PC-3 (cell line): Measurements from ENCODE around the gene HDAC4. TPM values are rescaled to one million over a fixed set of nuclear protein-coding genes. Genes with fewer than 3 reads are reported as not detected.

Experiments
- ATAC-seq: fragments of 200-7000 bp; cut with Tn5 transposase; 2 replicates; pipeline ENCODE4 v1.9.1; 2020; ENCODE audit warnings: mild to moderate bottlenecking, moderate library complexity
- BruUV-seq: library from RNA; stranded (reverse); fragments of 400-500 nt; replicated peaks from 2 replicates; lab custom pipeline; 2021; lab: Mats Ljungman, UMichigan
- CTCF ChIA-PET: fragments of 300-600 bp; sonication (Branson Sonifier 250); formaldehyde crosslinking; loops from one replicate; lab custom pipeline; 2022; ENCODE audit warnings: antibody characterized with exemption; lab: Charles Lee
- POLR2A ChIA-PET: fragments of 300-600 bp; sonication (Branson Sonifier 250); formaldehyde crosslinking; loops from one replicate; lab custom pipeline; 2022; ENCODE audit warnings: antibody characterized with exemption; ENCODE audit not compliant: unreplicated experiment; lab: Charles Lee
- DNase-seq: peaks from one replicate; pipeline ENCODE4 v3.0.0-alpha.2; 2015
- H2AFZ ChIP-seq: fragments of 300-600 bp; sonication (generic); 2 replicates; pipeline ENCODE4 v1.6.0; 2016; ENCODE audit warnings: antibody characterized with exemption, low read length
- H3F3A ChIP-seq: fragments of 300-600 bp; sonication (generic); one replicate; pipeline ENCODE4 v1.6.0; 2017; ENCODE audit warnings: antibody characterized with exemption, low read length, control low read depth, mild to moderate bottlenecking; ENCODE audit not compliant: unreplicated experiment
- H3K27ac ChIP-seq: fragments of 300-600 bp; sonication (generic); 2 replicates; pipeline ENCODE4 v1.5.1; 2016; ENCODE audit warnings: mild to moderate bottlenecking, low read length
- H3K27me3 ChIP-seq: fragments of 300-600 bp; sonication (generic); 2 replicates; pipeline ENCODE4 v1.6.1; 2016; ENCODE audit warnings: low read length, mixed read lengths
- H3K36me3 ChIP-seq: fragments of 300-600 bp; sonication (generic); 2 replicates; pipeline ENCODE4 v1.6.1; 2016; ENCODE audit warnings: low read depth, mixed run types, low read length, mixed read lengths
- H3K4me1 ChIP-seq: fragments of 300-600 bp; sonication (generic); 2 replicates; pipeline ENCODE4 v1.5.1; 2016; ENCODE audit warnings: low read length; ENCODE audit not compliant: insufficient read depth
- H3K4me2 ChIP-seq: fragments of 300-600 bp; sonication (generic); 2 replicates; pipeline ENCODE4 v1.6.0; 2016; ENCODE audit warnings: low read length
- H3K4me3 ChIP-seq: fragments of 300-600 bp; sonication (generic); 2 replicates; pipeline ENCODE4 v1.5.1; 2016; ENCODE audit warnings: mild to moderate bottlenecking, low read length, mixed read lengths
- H3K79me2 ChIP-seq: fragments of 300-600 bp; sonication (generic); 2 replicates; pipeline ENCODE4 v1.6.1; 2017; ENCODE audit warnings: low read length, mixed read lengths
- H3K9ac ChIP-seq: fragments of 300-600 bp; sonication (generic); 2 replicates; pipeline ENCODE4 v1.6.0; 2016; ENCODE audit warnings: mild to moderate bottlenecking, low read length
- H3K9me2 ChIP-seq: fragments of 300-600 bp; sonication (generic); replicated peaks from 2 replicates; pipeline ENCODE4 v1.6.1; 2016; ENCODE audit warnings: mixed run types, low read length, mixed read lengths
- H3K9me3 ChIP-seq: fragments of 300-600 bp; sonication (generic); 2 replicates; pipeline ENCODE4 v1.6.1; 2016; ENCODE audit warnings: low read length, mixed read lengths
- H4K20me1 ChIP-seq: fragments of 300-600 bp; sonication (generic); 2 replicates; pipeline ENCODE4 v1.6.1; 2016; ENCODE audit warnings: low read length, mixed read lengths
- EZH2 ChIP-seq: fragments of 300-600 bp; sonication (generic); IDR thresholded peaks from one replicate; pipeline ENCODE4 v1.6.1; 2017; ENCODE audit warnings: antibody characterized with exemption, mild to moderate bottlenecking, low read length; ENCODE audit not compliant: unreplicated experiment
- EZH2phosphoT487 ChIP-seq: fragments of 300-600 bp; sonication (generic); IDR thresholded peaks from 2 replicates; pipeline ENCODE4 v1.6.1; 2018; ENCODE audit warnings: mild to moderate bottlenecking, antibody characterized with exemption, low read length, borderline replicate concordance
- intact Hi-C: fragments of 100-400 bp; cut with micrococcal nuclease; formaldehyde crosslinking; loops from 2 replicates; pipeline ENCODE4 v1.9.0; 2023
- total RNA-seq: library from RNA; depleted of rRNA; stranded (reverse); fragments of >200 nt; gene quantifications from 2 replicates; pipeline ENCODE4 v1.2.3, GENCODE V29; 2014
- TF ChIP-seq, protein P1 (sequence below): fragments of 300-600 bp; sonication (generic); conservative IDR thresholded peaks from 2 replicates; pipeline ENCODE4 v1.5.1; 2017; ENCODE audit warnings: antibody characterized with exemption, low read depth, mild to moderate bottlenecking, low read length

The HDAC4 gene
- total RNA-seq, 1 experiment from 2014 or later: 8.5 TPM

DNA sequence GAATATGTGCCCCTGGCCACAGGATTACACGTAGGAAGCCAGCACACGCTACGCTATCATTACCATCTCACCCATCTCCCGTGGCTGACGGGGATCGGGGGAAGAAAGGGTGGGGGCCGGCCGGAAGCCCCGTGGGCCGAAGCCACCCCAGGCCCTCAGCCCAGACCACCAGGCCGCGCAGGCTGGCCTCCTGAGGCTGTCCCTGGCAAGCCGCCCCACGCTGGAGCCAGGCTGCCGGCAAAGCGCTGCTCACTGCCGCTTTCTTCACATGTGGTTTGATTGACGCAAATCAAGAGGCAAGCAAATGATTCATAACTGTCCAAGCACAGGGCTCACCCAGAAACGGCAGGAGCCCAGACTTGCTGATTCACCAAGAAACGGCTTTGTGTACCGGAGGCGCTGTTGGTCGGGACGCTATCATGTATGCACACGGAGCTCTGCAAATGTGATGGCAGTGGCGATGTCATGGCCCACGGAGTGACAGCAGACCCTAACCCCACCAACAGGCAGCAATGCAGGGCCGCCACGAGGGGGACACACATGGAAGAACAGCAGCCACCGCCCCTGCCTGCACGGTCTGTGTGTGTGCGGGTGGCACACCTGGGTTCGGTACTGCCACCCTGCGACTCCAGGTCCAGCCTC is 125.7 kb downstream of the HDAC4 start:
- Histone ChIP-seq H3K27ac (peak overlapping the region; percentile 87), H3K4me1 (peaks cover 36% of the 10 kb centered on the region), H3K79me2 (peaks cover 65% of the 10 kb centered on the region), H3K9me2 (no peaks in the 10 kb centered on the region), H3K4me2 (peak overlapping the region; percentile 79), H3F3A (no peaks in the 10 kb centered on the region), H3K27me3 (no peaks in the 10 kb centered on the region), H4K20me1 (no peaks in the 10 kb centered on the region), H3K4me3 (peak overlapping the region; percentile 39; the same call in 1 of the 2 replicates), H2AFZ (peak overlapping the region; percentile 31), H3K9me3 (no peaks in the 10 kb centered on the region), H3K9ac (peak overlapping the region; percentile 65), H3K36me3 (no peaks in the 10 kb centered on the region)
- ATAC-seq (peak; percentile 89), DNase-seq (peak; percentile 87)
- intact Hi-C loops: no loop called here
- CTCF ChIA-PET: no interaction called here
- BruUV-seq: no TSS peak
- TF ChIP-seq EZH2phosphoT487: peak; percentile 74; the same call in 1 of the 2 replicates
- TF ChIP-seq, protein P1, sequence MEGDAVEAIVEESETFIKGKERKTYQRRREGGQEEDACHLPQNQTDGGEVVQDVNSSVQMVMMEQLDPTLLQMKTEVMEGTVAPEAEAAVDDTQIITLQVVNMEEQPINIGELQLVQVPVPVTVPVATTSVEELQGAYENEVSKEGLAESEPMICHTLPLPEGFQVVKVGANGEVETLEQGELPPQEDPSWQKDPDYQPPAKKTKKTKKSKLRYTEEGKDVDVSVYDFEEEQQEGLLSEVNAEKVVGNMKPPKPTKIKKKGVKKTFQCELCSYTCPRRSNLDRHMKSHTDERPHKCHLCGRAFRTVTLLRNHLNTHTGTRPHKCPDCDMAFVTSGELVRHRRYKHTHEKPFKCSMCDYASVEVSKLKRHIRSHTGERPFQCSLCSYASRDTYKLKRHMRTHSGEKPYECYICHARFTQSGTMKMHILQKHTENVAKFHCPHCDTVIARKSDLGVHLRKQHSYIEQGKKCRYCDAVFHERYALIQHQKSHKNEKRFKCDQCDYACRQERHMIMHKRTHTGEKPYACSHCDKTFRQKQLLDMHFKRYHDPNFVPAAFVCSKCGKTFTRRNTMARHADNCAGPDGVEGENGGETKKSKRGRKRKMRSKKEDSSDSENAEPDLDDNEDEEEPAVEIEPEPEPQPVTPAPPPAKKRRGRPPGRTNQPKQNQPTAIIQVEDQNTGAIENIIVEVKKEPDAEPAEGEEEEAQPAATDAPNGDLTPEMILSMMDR: no peak; the same call in 1 of the 2 replicates
- POLR2A ChIA-PET: interaction anchor here (0.5 kb wide), 1 partner anchor 27 kb away, joined by 5 read pairs; no protein-coding TSS in a partner anchor

DNA sequence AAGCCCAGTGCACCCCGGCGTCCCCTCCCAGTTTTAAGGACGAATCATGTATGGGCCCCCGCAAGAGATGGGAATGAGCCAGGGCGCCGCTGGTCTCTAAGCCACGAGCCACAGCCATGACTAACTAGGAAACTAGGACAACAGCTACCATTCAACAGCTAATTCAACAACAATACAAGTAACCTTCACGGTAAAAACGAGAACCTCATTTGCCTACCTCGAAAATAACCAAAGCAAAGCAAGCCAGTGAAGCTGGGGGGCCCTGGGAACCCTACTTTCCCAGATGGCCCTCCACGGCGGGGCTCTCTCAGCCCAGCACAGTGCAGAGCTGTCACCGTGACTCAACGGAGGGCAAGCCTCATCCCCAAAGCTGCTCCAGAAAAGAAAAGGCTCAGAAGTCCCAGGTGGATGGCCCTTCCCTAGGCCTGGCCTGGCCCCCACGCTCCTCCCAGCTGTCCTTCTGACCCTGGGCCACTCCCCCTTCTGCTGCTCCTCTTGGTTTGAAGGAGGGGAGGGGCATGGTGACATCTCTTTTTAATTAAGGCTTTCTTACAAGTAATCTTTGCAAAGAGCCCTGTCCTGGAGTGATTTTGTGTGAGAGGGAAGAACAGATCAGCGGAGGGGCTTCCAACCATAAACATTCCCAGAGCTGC is 126.3 kb downstream of the HDAC4 start:
- Histone ChIP-seq H3K27me3 (no peaks in the 10 kb centered on the region), H3K79me2 (peaks cover 62% of the 10 kb centered on the region), H3F3A (no peaks in the 10 kb centered on the region), H2AFZ (peak overlapping the region; percentile 31; the same call in 1 of the 2 replicates), H4K20me1 (no peaks in the 10 kb centered on the region), H3K36me3 (no peaks in the 10 kb centered on the region), H3K27ac (peak overlapping the region; percentile 87), H3K4me1 (peaks cover 30% of the 10 kb centered on the region), H3K4me2 (peak overlapping the region; percentile 79), H3K4me3 (peak overlapping the region; percentile 38; the same call in 1 of the 2 replicates), H3K9me3 (no peaks in the 10 kb centered on the region), H3K9ac (peak overlapping the region; percentile 65), H3K9me2 (no peaks in the 10 kb centered on the region)
- intact Hi-C loops: no loop called here
- ATAC-seq (peak; percentile 51), DNase-seq (peak; percentile 45)
- TF ChIP-seq, protein P1: no peak
- no peak for TF ChIP-seq EZH2phosphoT487
- TF ChIP-seq EZH2: no peak
- POLR2A ChIA-PET: interaction anchor here (1.1 kb wide), 1 partner anchor 127 kb away, joined by 6 read pairs; no protein-coding TSS in a partner anchor
- CTCF ChIA-PET: no interaction called here
- BruUV-seq: no TSS peak
